PC-3 (cell line): ENCODE results near the gene CTXN1. TPM values are rescaled to one million over a fixed set of nuclear protein-coding genes. Genes with fewer than 3 reads are reported as not detected.

Source experiments
- ATAC-seq: fragments of 200-7000 bp; cut with Tn5 transposase; 2 replicates; pipeline ENCODE4 v1.9.1; 2020; ENCODE audit warnings: mild to moderate bottlenecking, moderate library complexity
- Bru-seq: library from RNA; stranded (reverse); fragments of 400-500 nt; gene quantifications from one replicate; lab custom pipeline; 2021; lab: Mats Ljungman, UMichigan
- BruChase-seq, 2 experiments: library from RNA; stranded (reverse); fragments of 400-500 nt; gene quantifications; one replicate each; lab custom pipeline; 2021; lab: Mats Ljungman, UMichigan
- BruUV-seq: library from RNA; stranded (reverse); fragments of 400-500 nt; replicated peaks from 2 replicates; lab custom pipeline; 2021; lab: Mats Ljungman, UMichigan
- CTCF ChIA-PET: fragments of 300-600 bp; sonication (Branson Sonifier 250); formaldehyde crosslinking; loops from one replicate; lab custom pipeline; 2022; ENCODE audit warnings: antibody characterized with exemption; lab: Charles Lee
- POLR2A ChIA-PET: fragments of 300-600 bp; sonication (Branson Sonifier 250); formaldehyde crosslinking; loops from one replicate; lab custom pipeline; 2022; ENCODE audit warnings: antibody characterized with exemption; ENCODE audit not compliant: unreplicated experiment; lab: Charles Lee
- DNase-seq: peaks from one replicate; pipeline ENCODE4 v3.0.0-alpha.2; 2015
- H2AFZ ChIP-seq: fragments of 300-600 bp; sonication (generic); 2 replicates; pipeline ENCODE4 v1.6.0; 2016; ENCODE audit warnings: antibody characterized with exemption, low read length
- H3F3A ChIP-seq: fragments of 300-600 bp; sonication (generic); one replicate; pipeline ENCODE4 v1.6.0; 2017; ENCODE audit warnings: antibody characterized with exemption, low read length, control low read depth, mild to moderate bottlenecking; ENCODE audit not compliant: unreplicated experiment
- H3K27ac ChIP-seq: fragments of 300-600 bp; sonication (generic); 2 replicates; pipeline ENCODE4 v1.5.1; 2016; ENCODE audit warnings: mild to moderate bottlenecking, low read length
- H3K27me3 ChIP-seq: fragments of 300-600 bp; sonication (generic); 2 replicates; pipeline ENCODE4 v1.6.1; 2016; ENCODE audit warnings: low read length, mixed read lengths
- H3K36me3 ChIP-seq: fragments of 300-600 bp; sonication (generic); 2 replicates; pipeline ENCODE4 v1.6.1; 2016; ENCODE audit warnings: low read depth, mixed run types, low read length, mixed read lengths
- H3K4me1 ChIP-seq: fragments of 300-600 bp; sonication (generic); 2 replicates; pipeline ENCODE4 v1.5.1; 2016; ENCODE audit warnings: low read length; ENCODE audit not compliant: insufficient read depth
- H3K4me2 ChIP-seq: fragments of 300-600 bp; sonication (generic); 2 replicates; pipeline ENCODE4 v1.6.0; 2016; ENCODE audit warnings: low read length
- H3K4me3 ChIP-seq: fragments of 300-600 bp; sonication (generic); 2 replicates; pipeline ENCODE4 v1.5.1; 2016; ENCODE audit warnings: mild to moderate bottlenecking, low read length, mixed read lengths
- H3K79me2 ChIP-seq: fragments of 300-600 bp; sonication (generic); 2 replicates; pipeline ENCODE4 v1.6.1; 2017; ENCODE audit warnings: low read length, mixed read lengths
- H3K9ac ChIP-seq: fragments of 300-600 bp; sonication (generic); 2 replicates; pipeline ENCODE4 v1.6.0; 2016; ENCODE audit warnings: mild to moderate bottlenecking, low read length
- H3K9me2 ChIP-seq: fragments of 300-600 bp; sonication (generic); replicated peaks from 2 replicates; pipeline ENCODE4 v1.6.1; 2016; ENCODE audit warnings: mixed run types, low read length, mixed read lengths
- H3K9me3 ChIP-seq: fragments of 300-600 bp; sonication (generic); 2 replicates; pipeline ENCODE4 v1.6.1; 2016; ENCODE audit warnings: low read length, mixed read lengths
- H4K20me1 ChIP-seq: fragments of 300-600 bp; sonication (generic); 2 replicates; pipeline ENCODE4 v1.6.1; 2016; ENCODE audit warnings: low read length, mixed read lengths
- EZH2 ChIP-seq: fragments of 300-600 bp; sonication (generic); IDR thresholded peaks from one replicate; pipeline ENCODE4 v1.6.1; 2017; ENCODE audit warnings: antibody characterized with exemption, mild to moderate bottlenecking, low read length; ENCODE audit not compliant: unreplicated experiment
- EZH2phosphoT487 ChIP-seq: fragments of 300-600 bp; sonication (generic); IDR thresholded peaks from 2 replicates; pipeline ENCODE4 v1.6.1; 2018; ENCODE audit warnings: mild to moderate bottlenecking, antibody characterized with exemption, low read length, borderline replicate concordance
- intact Hi-C: fragments of 100-400 bp; cut with micrococcal nuclease; formaldehyde crosslinking; loops from 2 replicates; pipeline ENCODE4 v1.9.0; 2023
- long read RNA-seq: library from polyadenylated mRNA; unstranded; transcript quantifications from one replicate; pipeline ENCODE4 v2.0.0, GENCODE V29; 2021; ENCODE audit not compliant: unreplicated experiment
- total RNA-seq: library from RNA; depleted of rRNA; stranded (reverse); fragments of >200 nt; gene quantifications from 2 replicates; pipeline ENCODE4 v1.2.3, GENCODE V29; 2014; rRNA removed
- TF ChIP-seq, protein P1 (sequence below): fragments of 300-600 bp; sonication (generic); conservative IDR thresholded peaks from 2 replicates; pipeline ENCODE4 v1.5.1; 2017; ENCODE audit warnings: antibody characterized with exemption, low read depth, mild to moderate bottlenecking, low read length

Gene CTXN1
- total RNA-seq = 11.4 and 40.3 TPM in 2 replicates
- percentile 46 among the genes with signal in this experiment for Bru-seq, nascent RNA
- BruChase-seq, experiment 1, labeled RNA remaining after a 6-hour chase = percentile 48 among the genes with signal in this experiment
- BruChase-seq, experiment 2, labeled RNA remaining after a 2-hour chase = percentile 51 among the genes with signal in this experiment
- long read RNA-seq, transcript CTXN1-201 (2 exons, 1,274 nt) = major isoform, 33 of 47 reads
- long read RNA-seq, partial matches to known transcripts = 14 of 47 reads
- long read RNA-seq, other reads (novel, unspliced or antisense) = 0 of 47 reads

DNA sequence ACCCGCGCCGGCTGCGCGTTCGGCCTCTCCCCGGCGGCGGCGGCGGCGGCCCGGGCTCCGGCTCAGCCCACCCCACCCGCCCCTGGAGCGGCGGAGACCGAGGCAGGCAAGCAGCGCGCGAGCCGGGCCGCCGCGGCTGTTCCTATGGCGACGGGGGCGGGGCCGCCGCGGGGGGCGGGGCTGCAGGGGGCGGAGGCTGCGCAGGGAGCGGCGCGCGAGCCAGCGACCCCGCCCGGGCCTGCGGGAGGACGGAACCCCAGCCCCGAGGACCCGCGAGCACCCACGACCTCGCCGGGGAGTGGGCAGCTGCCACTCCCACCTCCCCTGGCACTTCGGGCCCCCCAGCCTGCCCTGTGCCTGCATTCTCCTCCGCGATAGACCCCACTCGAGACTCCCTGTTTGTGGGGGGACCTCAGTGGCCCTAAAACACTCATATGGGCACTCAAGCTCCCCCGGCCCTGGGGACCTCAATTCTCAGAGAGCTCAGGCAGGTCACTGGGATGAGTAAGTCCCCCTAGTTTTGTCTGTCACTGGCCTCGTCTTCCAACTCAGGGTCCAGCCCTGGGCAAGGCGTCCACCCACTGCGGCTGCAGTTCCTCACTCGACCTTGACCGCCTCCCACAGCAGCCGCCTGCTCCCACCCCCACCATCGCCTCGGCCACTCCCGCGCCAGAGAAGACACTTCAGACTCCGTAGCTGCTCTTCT is at the start of gene CTXN1:
Gene CTXN1, minus strand, starts transcription at position 115 of the 706 bp plus-strand sequence. CDS start 597 bp downstream, outside the sequence.
- no TSS peak for BruUV-seq
- H3K9me3 ChIP-seq = no peaks in the 10 kb centered on the region
- H3K36me3 ChIP-seq = peaks cover 11% of the 10 kb centered on the region
- H3K9me2 ChIP-seq = no peaks in the 10 kb centered on the region
- DNase-seq = peak; percentile 71
- H2AFZ ChIP-seq = peak within 1 kb of the TSS; percentile 63
- H3F3A ChIP-seq = no peaks in the 10 kb centered on the region
- H3K4me1 ChIP-seq = peaks cover 50% of the 10 kb centered on the region
- intact Hi-C loops = loop anchor here (5.0 kb wide), 1 partner anchor 74 kb away; no protein-coding TSS in a partner anchor
- TF ChIP-seq EZH2phosphoT487 (no peak), EZH2 (no peak)
- POLR2A ChIA-PET = no interaction called here
- 0 out of 2 replicates have a peak, but pooled peaks cover 9% of the 10 kb centered on the region for H4K20me1 ChIP-seq
- CTCF ChIA-PET = no interaction called here
- H3K9ac ChIP-seq = no peak within 1 kb of the TSS
- peak within 1 kb of the TSS; percentile 57 for H3K4me3 ChIP-seq
- no peak within 1 kb of the TSS for H3K27ac ChIP-seq
- 0 out of 2 replicates have a peak, but pooled peaks cover 5% of the 10 kb centered on the region for H3K79me2 ChIP-seq
- peak within 1 kb of the TSS; percentile 88 for H3K4me2 ChIP-seq
- H3K27me3 ChIP-seq = no peaks in the 10 kb centered on the region
- ATAC-seq = peak; percentile 54

DNA sequence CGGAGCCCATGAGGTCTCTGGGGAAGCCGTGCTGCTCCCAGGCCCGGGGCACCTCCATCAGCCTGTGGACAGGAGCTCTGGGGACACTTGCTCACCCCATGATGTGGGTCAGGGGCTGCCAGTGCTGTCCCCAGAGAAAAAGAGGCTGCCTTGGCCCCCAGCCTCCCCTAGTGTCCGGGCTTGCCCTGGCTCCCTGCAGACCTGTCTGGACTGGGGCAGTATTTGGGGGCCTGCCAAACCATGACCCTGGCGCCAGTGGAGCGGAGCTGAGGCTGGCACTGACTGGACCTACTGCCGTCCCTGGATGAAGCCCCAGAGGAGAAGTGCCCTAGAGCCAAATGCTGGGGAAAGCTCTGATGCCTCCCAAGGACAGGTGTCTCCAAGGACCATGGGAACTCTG is 49.1 kb upstream of the CTXN1 start:
- no peaks in the 10 kb centered on the region for H3K27me3 ChIP-seq
- intact Hi-C loops = no loop called here
- peaks cover 18% of the 10 kb centered on the region for H3K79me2 ChIP-seq

DNA sequence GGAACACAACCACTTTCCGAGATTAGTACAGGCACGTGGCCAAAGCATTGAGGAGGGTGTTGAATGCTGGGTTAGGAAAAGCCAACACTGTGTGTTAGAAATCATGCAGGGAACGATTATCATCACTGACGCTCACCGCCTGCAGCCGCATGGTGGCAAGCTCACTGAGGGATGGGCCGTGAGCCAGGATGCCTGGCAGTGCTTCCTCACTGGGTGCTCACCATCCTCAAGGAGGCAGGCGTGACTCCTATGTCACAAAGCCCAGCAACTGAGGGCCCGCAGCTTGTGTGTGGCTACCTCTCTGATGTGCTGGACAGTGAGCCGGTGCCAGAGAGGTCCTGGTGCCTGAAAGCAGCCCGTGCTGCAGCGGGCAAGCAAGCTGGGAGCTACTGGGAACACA is 47.9 kb upstream of the CTXN1 start:
- no peaks in the 10 kb centered on the region for H3K9me3 ChIP-seq
- H3K4me2 ChIP-seq = no peak overlapping the region
- no peak for ATAC-seq
- H3K36me3 ChIP-seq = peaks cover 40% of the 10 kb centered on the region
- H3K9me2 ChIP-seq = no peaks in the 10 kb centered on the region
- H2AFZ ChIP-seq = no peak overlapping the region
- no peak overlapping the region for H3K9ac ChIP-seq
- intact Hi-C loops = no loop called here
- no peaks in the 10 kb centered on the region for H3K4me1 ChIP-seq
- BruUV-seq = no TSS peak
- H3K27ac ChIP-seq = no peak overlapping the region
- H3K4me3 ChIP-seq = no peak overlapping the region
- no peak for DNase-seq
- ChIA-PET POLR2A (no interaction called here), CTCF (no interaction called here)
- H4K20me1 ChIP-seq = 0 out of 2 replicates have a peak, but pooled peaks cover 3% of the 10 kb centered on the region
- TF ChIP-seq, protein P1, sequence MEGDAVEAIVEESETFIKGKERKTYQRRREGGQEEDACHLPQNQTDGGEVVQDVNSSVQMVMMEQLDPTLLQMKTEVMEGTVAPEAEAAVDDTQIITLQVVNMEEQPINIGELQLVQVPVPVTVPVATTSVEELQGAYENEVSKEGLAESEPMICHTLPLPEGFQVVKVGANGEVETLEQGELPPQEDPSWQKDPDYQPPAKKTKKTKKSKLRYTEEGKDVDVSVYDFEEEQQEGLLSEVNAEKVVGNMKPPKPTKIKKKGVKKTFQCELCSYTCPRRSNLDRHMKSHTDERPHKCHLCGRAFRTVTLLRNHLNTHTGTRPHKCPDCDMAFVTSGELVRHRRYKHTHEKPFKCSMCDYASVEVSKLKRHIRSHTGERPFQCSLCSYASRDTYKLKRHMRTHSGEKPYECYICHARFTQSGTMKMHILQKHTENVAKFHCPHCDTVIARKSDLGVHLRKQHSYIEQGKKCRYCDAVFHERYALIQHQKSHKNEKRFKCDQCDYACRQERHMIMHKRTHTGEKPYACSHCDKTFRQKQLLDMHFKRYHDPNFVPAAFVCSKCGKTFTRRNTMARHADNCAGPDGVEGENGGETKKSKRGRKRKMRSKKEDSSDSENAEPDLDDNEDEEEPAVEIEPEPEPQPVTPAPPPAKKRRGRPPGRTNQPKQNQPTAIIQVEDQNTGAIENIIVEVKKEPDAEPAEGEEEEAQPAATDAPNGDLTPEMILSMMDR = no peak
- TF ChIP-seq EZH2phosphoT487 (no peak), EZH2 (no peak)
- no peaks in the 10 kb centered on the region for H3F3A ChIP-seq
- no peaks in the 10 kb centered on the region for H3K27me3 ChIP-seq
- H3K79me2 ChIP-seq = peaks cover 18% of the 10 kb centered on the region

More for the DNA sequence above, 49.1 kb upstream of the CTXN1 start:
- no peak for TF ChIP-seq EZH2
- TF ChIP-seq, protein P1 = no peak
- TF ChIP-seq EZH2phosphoT487 = no peak
- ATAC-seq (no peak), DNase-seq (no peak)
- Histone ChIP-seq H3K9ac (no peak overlapping the region), H3K4me1 (no peaks in the 10 kb centered on the region), H3K36me3 (peaks cover 38% of the 10 kb centered on the region), H2AFZ (no peak overlapping the region), H3K4me3 (no peak overlapping the region), H3F3A (no peaks in the 10 kb centered on the region), H4K20me1 (0 out of 2 replicates have a peak, but pooled peaks cover 3% of the 10 kb centered on the region), H3K9me2 (no peaks in the 10 kb centered on the region), H3K4me2 (no peak overlapping the region), H3K27ac (no peak overlapping the region), H3K9me3 (no peaks in the 10 kb centered on the region)
- CTCF ChIA-PET = no interaction called here
- no TSS peak for BruUV-seq
- POLR2A ChIA-PET = interaction anchor here (0.5 kb wide), 1 partner anchor 292 kb away, joined by 4 read pairs; no protein-coding TSS in a partner anchor
